Lower leg skin (tissue), 3 donors: ENCODE data around the gene POFUT2.

ENCODE experiments used
- CTCF ChIP-seq, 3 donors: fragments of 450-650 bp; IDR thresholded peaks; one replicate each; pipeline ENCODE4 v1.5.1; 2016; ENCODE audit warnings: antibody characterized with exemption in 3 of 3, mild to moderate bottlenecking in 3 of 3, moderate library complexity in 2 of 3
- POLR2A ChIP-seq, 2 donors: fragments of 450-650 bp; IDR thresholded peaks; one replicate each; pipeline ENCODE4 v1.6.1; 2016 to 2017; ENCODE audit warnings: antibody characterized with exemption in 2 of 2, mild to moderate bottlenecking in 1 of 2, moderate library complexity in 1 of 2

GRCh38 chr21:45310459-45310858 lies 22.8 kb upstream of the POFUT2 start:
- TF ChIP-seq CTCF (IDR thresholded peaks at IDR 0.05) (no peak), POLR2A (IDR thresholded peaks at IDR 0.05) (no peak)
